Fibroblast of peridontal ligament (primary cell): ENCODE data around the gene SPATA16.

Experiments
- DNase-seq: peaks from one replicate; pipeline ENCODE4 v3.0.0-alpha.2; 2010; ENCODE audit errors: extremely low read depth

The SPATA16 gene

GRCh38 chr3:172839679-172840078, 301.4 kb downstream of the SPATA16 start:
- no peak for DNase-seq
